GM12801 (cell line): ENCODE results near the gene MYOD1.

Experiments
- TF ChIP-seq, protein P1 (sequence below): IDR thresholded peaks from one replicate; pipeline ENCODE4 v1.5.1; 2011; ENCODE audit warnings: control low read depth; ENCODE audit not compliant: insufficient read length; ENCODE audit errors: extremely low read depth

The MYOD1 gene

DNA sequence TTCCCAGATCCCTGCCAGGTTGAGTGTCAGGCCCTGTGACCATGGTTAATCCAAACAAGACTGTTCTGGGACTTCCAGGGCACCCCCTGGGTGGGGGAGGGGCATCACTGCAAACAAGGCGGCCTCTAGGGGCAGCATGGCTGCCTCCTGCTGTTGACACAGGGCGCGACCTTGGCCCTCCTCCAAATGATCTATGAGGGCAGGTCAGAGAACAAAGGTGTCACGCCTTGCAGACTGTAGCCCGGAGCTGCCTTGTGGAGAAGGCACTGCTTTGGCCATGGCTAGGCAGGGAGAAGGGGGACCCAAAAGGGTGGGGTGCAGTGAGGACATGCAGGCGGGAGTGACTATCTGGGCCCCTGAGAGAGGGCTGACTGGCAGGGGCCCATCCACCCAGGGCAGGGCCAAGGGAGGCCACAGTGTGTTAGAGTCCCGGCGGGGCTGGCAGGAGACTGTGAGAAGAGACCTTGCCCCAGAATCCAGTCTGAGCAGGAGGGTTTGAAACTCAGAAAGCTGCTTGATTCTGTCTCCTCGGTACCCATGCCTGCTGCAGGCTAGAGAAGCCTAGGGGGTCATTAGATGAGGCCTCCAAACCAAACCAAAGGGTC is 50.8 kb downstream of the MYOD1 start:
- TF ChIP-seq, protein P1, sequence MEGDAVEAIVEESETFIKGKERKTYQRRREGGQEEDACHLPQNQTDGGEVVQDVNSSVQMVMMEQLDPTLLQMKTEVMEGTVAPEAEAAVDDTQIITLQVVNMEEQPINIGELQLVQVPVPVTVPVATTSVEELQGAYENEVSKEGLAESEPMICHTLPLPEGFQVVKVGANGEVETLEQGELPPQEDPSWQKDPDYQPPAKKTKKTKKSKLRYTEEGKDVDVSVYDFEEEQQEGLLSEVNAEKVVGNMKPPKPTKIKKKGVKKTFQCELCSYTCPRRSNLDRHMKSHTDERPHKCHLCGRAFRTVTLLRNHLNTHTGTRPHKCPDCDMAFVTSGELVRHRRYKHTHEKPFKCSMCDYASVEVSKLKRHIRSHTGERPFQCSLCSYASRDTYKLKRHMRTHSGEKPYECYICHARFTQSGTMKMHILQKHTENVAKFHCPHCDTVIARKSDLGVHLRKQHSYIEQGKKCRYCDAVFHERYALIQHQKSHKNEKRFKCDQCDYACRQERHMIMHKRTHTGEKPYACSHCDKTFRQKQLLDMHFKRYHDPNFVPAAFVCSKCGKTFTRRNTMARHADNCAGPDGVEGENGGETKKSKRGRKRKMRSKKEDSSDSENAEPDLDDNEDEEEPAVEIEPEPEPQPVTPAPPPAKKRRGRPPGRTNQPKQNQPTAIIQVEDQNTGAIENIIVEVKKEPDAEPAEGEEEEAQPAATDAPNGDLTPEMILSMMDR = no peak

DNA sequence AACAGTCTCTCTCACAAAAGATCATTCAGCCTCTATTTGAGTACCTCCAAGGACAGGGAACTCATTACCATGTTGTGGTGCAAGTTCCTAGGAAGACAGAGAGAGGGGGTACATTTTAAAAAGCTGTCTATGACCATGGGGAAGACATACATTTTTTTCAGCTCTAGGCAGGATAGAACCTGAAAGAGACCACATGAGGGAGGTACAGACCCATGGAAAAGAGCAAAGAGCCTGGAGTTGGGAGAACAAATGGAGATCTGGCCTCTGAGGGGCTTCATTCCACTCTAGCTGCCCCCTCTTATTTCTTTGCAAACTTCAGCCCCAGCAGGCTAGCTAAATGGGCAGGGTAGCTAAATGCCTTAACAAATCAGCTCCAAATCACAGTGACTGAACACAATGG is 51.5 kb downstream of the MYOD1 start:
- TF ChIP-seq, protein P1 = no peak

DNA sequence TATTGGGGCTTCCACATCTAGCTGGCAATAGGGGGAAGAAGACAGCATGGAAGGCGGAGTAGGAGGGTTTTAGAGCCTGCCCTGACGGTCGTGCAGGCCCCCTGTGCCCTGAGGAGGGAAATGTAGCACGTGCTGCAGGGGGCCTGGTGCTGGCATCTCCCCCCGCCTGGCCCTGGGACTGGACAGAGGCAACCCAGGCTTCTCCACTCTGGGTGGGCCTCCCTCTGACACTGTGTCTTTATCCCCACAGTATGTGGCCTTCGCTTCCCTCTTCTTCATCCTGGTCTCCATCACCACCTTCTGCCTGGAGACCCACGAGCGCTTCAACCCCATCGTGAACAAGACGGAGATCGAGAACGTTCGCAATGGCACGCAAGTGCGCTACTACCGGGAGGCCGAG is 52.0 kb downstream of the MYOD1 start:
- TF ChIP-seq, protein P1 = no peak
